ENCODE data around the gene DNHD1.
"Not testable (repeated sequence)": the region's sequence is repeated elsewhere in the genome, so short reads cannot be mapped to it uniquely, and the experiment has no call there.

The DNHD1 gene

DNA sequence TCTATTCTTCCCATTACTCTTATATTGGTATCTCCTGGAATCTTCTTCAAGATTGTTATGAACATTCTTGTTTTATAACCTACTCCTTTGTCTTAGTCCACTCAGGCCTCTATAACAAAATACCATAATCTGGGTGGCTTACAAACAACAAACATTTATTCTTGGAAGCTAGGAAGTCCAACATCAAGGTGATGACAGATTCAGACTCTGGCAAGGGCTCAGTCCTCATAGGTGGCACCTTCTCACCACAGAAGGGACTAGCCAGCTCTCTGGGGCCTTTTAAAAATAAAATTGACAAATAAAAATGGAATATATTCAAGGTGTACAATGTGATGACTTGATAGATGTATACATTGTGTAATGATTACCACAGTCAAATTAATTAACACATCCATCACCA is 19.8 kb downstream of the DNHD1 start:
- no peak overlapping the region for H2AFZ ChIP-seq (ENCODE audit: low read depth, low read length, severe bottlenecking)
- no peak for TF ChIP-seq EZH2phosphoT487 (conservative IDR thresholded peaks at IDR 0.05; ENCODE audit: low read length)
- TF ChIP-seq, protein P1, sequence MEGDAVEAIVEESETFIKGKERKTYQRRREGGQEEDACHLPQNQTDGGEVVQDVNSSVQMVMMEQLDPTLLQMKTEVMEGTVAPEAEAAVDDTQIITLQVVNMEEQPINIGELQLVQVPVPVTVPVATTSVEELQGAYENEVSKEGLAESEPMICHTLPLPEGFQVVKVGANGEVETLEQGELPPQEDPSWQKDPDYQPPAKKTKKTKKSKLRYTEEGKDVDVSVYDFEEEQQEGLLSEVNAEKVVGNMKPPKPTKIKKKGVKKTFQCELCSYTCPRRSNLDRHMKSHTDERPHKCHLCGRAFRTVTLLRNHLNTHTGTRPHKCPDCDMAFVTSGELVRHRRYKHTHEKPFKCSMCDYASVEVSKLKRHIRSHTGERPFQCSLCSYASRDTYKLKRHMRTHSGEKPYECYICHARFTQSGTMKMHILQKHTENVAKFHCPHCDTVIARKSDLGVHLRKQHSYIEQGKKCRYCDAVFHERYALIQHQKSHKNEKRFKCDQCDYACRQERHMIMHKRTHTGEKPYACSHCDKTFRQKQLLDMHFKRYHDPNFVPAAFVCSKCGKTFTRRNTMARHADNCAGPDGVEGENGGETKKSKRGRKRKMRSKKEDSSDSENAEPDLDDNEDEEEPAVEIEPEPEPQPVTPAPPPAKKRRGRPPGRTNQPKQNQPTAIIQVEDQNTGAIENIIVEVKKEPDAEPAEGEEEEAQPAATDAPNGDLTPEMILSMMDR (IDR thresholded peaks at IDR 0.05; ENCODE audit: insufficient read depth, low read length, poor library complexity, severe bottlenecking) = no peak
- H3K9me3 ChIP-seq (ENCODE audit: insufficient read depth, low read length) = no peaks in the 10 kb centered on the region
- H3K9me2 ChIP-seq (replicated peaks; ENCODE audit: insufficient read depth, low read length) = no peaks in the 10 kb centered on the region
- H3K79me2 ChIP-seq (ENCODE audit: insufficient read depth, low read length) = no peaks in the 10 kb centered on the region
- no peak overlapping the region for H3K27ac ChIP-seq (ENCODE audit: low read depth, low read length)
- H4K20me1 ChIP-seq (ENCODE audit: low read depth, low read length) = no peaks in the 10 kb centered on the region
- no peak overlapping the region for H3K4me2 ChIP-seq (ENCODE audit: low read depth, low read length, poor library complexity, severe bottlenecking)
- H3K4me3 ChIP-seq (ENCODE audit: insufficient read depth, low read length, poor library complexity, severe bottlenecking) = no peak overlapping the region
- no peaks in the 10 kb centered on the region for H3K27me3 ChIP-seq (ENCODE audit: low read length)
- H3K9ac ChIP-seq (ENCODE audit: low read length) = no peak overlapping the region
- peaks cover 28% of the 10 kb centered on the region; the same call in 1 of the 2 replicates for H3K36me3 ChIP-seq (ENCODE audit: low read length)
- no peaks in the 10 kb centered on the region for H3F3A ChIP-seq (ENCODE audit: insufficient read depth)

DNA sequence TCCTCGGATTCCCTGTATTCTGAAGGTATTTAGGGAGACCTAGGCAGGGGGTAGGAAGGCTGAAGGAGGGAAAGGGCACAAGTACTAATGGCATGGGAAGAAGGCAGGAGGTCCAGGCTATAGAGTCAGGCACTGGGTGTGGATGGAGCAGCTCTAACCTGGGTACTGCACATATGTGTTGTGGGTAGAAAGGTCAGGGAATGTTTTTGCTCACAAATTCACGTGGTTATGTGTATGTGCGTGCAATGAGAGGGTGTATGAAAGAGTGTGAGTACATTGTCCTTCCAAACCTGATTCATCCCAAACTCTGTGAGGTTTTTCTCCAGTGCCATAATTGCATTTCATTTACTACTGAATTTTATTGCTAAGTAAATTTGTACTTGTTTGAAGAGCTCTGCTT is 23.2 kb downstream of the DNHD1 start:
- no peaks in the 10 kb centered on the region for H3K27me3 ChIP-seq (ENCODE audit: low read length)
- no peak overlapping the region for H3K4me3 ChIP-seq (ENCODE audit: insufficient read depth, low read length, poor library complexity, severe bottlenecking)
- no peaks in the 10 kb centered on the region for H3F3A ChIP-seq (ENCODE audit: insufficient read depth)
- no peak overlapping the region for H3K27ac ChIP-seq (ENCODE audit: low read depth, low read length)
- H3K9ac ChIP-seq (ENCODE audit: low read length) = no peak overlapping the region
- TF ChIP-seq, protein P1 (IDR thresholded peaks at IDR 0.05; ENCODE audit: insufficient read depth, low read length, poor library complexity, severe bottlenecking) = no peak
- TF ChIP-seq EZH2phosphoT487 (conservative IDR thresholded peaks at IDR 0.05; ENCODE audit: low read length) = no peak
- H3K9me2 ChIP-seq (replicated peaks; ENCODE audit: insufficient read depth, low read length) = no peaks in the 10 kb centered on the region
- H4K20me1 ChIP-seq (ENCODE audit: low read depth, low read length) = no peaks in the 10 kb centered on the region
- H2AFZ ChIP-seq (ENCODE audit: low read depth, low read length, severe bottlenecking) = no peak overlapping the region
- H3K36me3 ChIP-seq (ENCODE audit: low read length) = peaks cover 20% of the 10 kb centered on the region; the same call in 1 of the 2 replicates
- no peak overlapping the region for H3K4me2 ChIP-seq (ENCODE audit: low read depth, low read length, poor library complexity, severe bottlenecking)
- H3K79me2 ChIP-seq (ENCODE audit: insufficient read depth, low read length) = no peaks in the 10 kb centered on the region
- H3K9me3 ChIP-seq (ENCODE audit: insufficient read depth, low read length) = no peaks in the 10 kb centered on the region

DNA sequence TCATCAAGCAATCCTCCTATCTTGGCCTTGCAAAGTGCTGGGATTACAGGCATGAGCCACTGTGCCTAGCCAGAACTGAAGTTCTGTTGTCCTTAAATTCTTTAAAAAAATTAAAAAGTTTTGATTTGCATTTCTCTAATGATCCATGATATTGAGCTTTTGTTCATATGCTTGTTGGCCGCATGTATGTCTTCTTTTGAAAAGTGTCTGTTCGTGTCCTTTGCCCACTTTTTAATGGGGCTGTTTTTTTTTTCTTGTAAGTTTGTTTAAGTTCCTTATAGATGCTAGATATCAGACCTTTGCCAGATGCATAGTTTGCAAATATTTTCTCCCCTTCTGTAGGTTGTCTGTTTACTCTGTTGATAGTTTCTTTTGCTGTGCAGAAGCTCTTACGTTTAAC is 24.9 kb downstream of the DNHD1 start:
- H3K36me3 ChIP-seq (ENCODE audit: low read length) = peaks cover 16% of the 10 kb centered on the region; the same call in 1 of the 2 replicates
- not testable (repeated sequence) for H3K9me3 ChIP-seq (ENCODE audit: insufficient read depth, low read length); H3K79me2 ChIP-seq (ENCODE audit: insufficient read depth, low read length); H3K4me2 ChIP-seq (ENCODE audit: low read depth, low read length, poor library complexity, severe bottlenecking); H3K4me3 ChIP-seq (ENCODE audit: insufficient read depth, low read length, poor library complexity, severe bottlenecking); H3F3A ChIP-seq (ENCODE audit: insufficient read depth); H4K20me1 ChIP-seq (ENCODE audit: low read depth, low read length); H3K9ac ChIP-seq (ENCODE audit: low read length); H3K27me3 ChIP-seq (ENCODE audit: low read length); H2AFZ ChIP-seq (ENCODE audit: low read depth, low read length, severe bottlenecking); H3K27ac ChIP-seq (ENCODE audit: low read depth, low read length); H3K9me2 ChIP-seq (replicated peaks; ENCODE audit: insufficient read depth, low read length)

DNA sequence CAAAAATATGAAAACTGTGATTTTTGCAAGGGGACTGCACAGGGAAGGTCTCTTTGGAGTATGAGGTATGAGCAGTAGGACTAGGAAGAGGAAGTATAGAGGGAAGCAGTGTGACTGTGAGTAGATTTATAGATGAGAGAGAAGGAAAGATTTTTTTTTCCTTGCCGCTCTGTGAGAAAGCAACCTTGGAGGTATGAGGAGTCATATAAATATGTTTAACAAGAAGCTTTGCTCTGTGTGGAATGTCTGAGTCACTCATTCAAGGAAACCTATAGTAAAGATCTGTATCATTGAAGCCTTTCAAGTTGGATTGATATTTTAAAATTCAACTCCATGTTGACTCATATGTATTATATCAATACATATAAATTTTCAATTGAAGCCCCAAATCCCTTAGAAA is 26.2 kb downstream of the DNHD1 start:
- no peaks in the 10 kb centered on the region for H3K79me2 ChIP-seq (ENCODE audit: insufficient read depth, low read length)
- no peak for TF ChIP-seq EZH2phosphoT487 (conservative IDR thresholded peaks at IDR 0.05; ENCODE audit: low read length)
- TF ChIP-seq, protein P1 (IDR thresholded peaks at IDR 0.05; ENCODE audit: insufficient read depth, low read length, poor library complexity, severe bottlenecking) = no peak

More for the DNA sequence above, 26.2 kb downstream of the DNHD1 start:
- H3F3A ChIP-seq (ENCODE audit: insufficient read depth) = no peaks in the 10 kb centered on the region
- H3K4me3 ChIP-seq (ENCODE audit: insufficient read depth, low read length, poor library complexity, severe bottlenecking) = no peak overlapping the region
- H3K9ac ChIP-seq (ENCODE audit: low read length) = no peak overlapping the region
- H3K9me3 ChIP-seq (ENCODE audit: insufficient read depth, low read length) = no peaks in the 10 kb centered on the region
- no peaks in the 10 kb centered on the region for H4K20me1 ChIP-seq (ENCODE audit: low read depth, low read length)
- H3K27me3 ChIP-seq (ENCODE audit: low read length) = no peaks in the 10 kb centered on the region
- H3K36me3 ChIP-seq (ENCODE audit: low read length) = peaks cover 7% of the 10 kb centered on the region; the same call in 1 of the 2 replicates
- H2AFZ ChIP-seq (ENCODE audit: low read depth, low read length, severe bottlenecking) = no peak overlapping the region
- no peaks in the 10 kb centered on the region for H3K9me2 ChIP-seq (replicated peaks; ENCODE audit: insufficient read depth, low read length)
- no peak overlapping the region for H3K27ac ChIP-seq (ENCODE audit: low read depth, low read length)
- no peak overlapping the region for H3K4me2 ChIP-seq (ENCODE audit: low read depth, low read length, poor library complexity, severe bottlenecking)

Data from SU-DHL-6 (cell line).